Daoy (cell line): ENCODE data around the gene KIF13A. TPM values are rescaled to one million over a fixed set of nuclear protein-coding genes. Genes with fewer than 3 reads are reported as not detected.
"Not testable (repeated sequence)": the region's sequence is repeated elsewhere in the genome, so short reads cannot be mapped to it uniquely, and the experiment has no call there.

ENCODE experiments used
- DNase-seq: peaks from one replicate; pipeline ENCODE4 v3.0.0-alpha.2; 2015; ENCODE audit warnings: low read depth
- total RNA-seq: library from RNA; depleted of rRNA; stranded (reverse); fragments of >200 nt; shearing (Covaris generic); gene quantifications from 2 replicates; pipeline ENCODE4 v1.2.3, GENCODE V29; 2014

The KIF13A gene
- total RNA-seq, 1 experiment from 2014 or later: 23.0 TPM

GRCh38 chr6:17998442-17998841 lies 11.0 kb upstream of the KIF13A start:
- no peak for DNase-seq

GRCh38 chr6:17998003-17998402 lies 10.6 kb upstream of the KIF13A start:
- DNase-seq: no peak

GRCh38 chr6:17995414-17995813 lies 8.0 kb upstream of the KIF13A start:
- no peak for DNase-seq

GRCh38 chr6:17994019-17994418 lies 6.6 kb upstream of the KIF13A start:
- DNase-seq: no peak

- DNase-seq: no peak
These were observed 1.0 kb upstream of the KIF13A start for GRCh38 chr6:17988422-17988944.

- peak; percentile 70 for DNase-seq
These were observed 424 bp upstream of the KIF13A start for GRCh38 chr6:17987697-17988421.

GRCh38 chr6:17986656-17987446 lies 584 bp downstream of the KIF13A start:
- DNase-seq: peak; percentile 70

GRCh38 chr6:17985934-17986655 lies 1.3 kb downstream of the KIF13A start:
- no peak for DNase-seq

GRCh38 chr6:17984812-17985670 lies 2.4 kb downstream of the KIF13A start:
- no peak for DNase-seq

GRCh38 chr6:17984399-17984798 lies 3.0 kb downstream of the KIF13A start:
- no peak for DNase-seq

- no peak for DNase-seq
These were observed 3.7 kb downstream of the KIF13A start for GRCh38 chr6:17983730-17984129.

GRCh38 chr6:17980329-17980728 lies 7.1 kb downstream of the KIF13A start:
- DNase-seq: no peak

GRCh38 chr6:17979479-17979878 lies 8.0 kb downstream of the KIF13A start:
- no peak for DNase-seq

GRCh38 chr6:17976258-17976657 lies 11.2 kb downstream of the KIF13A start:
- not testable (repeated sequence) for DNase-seq

GRCh38 chr6:17974570-17975368 lies 12.7 kb downstream of the KIF13A start:
- no peak for DNase-seq

- no peak for DNase-seq
These were observed 14.3 kb downstream of the KIF13A start for GRCh38 chr6:17972978-17973622.

GRCh38 chr6:17972074-17972952 lies 15.1 kb downstream of the KIF13A start:
- DNase-seq: no peak

- peak; percentile 86 for DNase-seq
These were observed 16.0 kb downstream of the KIF13A start for GRCh38 chr6:17971128-17972073.
